ENCODE measurements around the gene ZNF320.
A peak's percentile ranks its signal among the peaks of the same experiment; 100 is the strongest.
"Not testable (repeated sequence)": the region's sequence is repeated elsewhere in the genome, so short reads cannot be mapped to it uniquely, and the experiment has no call there.

Gene ZNF320

DNA sequence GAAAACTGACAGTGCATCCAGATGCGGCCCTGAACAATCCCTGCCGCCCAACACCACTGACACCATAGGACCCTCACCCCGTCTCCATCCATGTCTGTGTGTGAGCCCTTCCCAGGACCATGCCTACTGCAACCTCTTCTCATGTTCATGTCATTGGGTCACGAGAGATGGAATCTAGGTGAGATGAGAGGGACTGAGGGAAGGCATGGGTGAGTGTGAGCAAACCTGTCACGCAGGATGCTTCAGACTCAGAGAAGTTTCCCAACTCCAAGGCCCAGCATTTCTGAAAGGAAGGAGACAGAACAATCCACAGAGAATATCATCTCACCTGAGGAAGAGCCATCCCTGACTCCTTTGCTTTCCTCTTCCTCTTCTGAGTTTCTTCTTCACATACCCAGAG, 20.1 kb upstream of the ZNF320 start:
- no peak for DNase-seq

- no peak for DNase-seq
Measured at GRCh38 chr19:52910648-52911047, 13.2 kb upstream of the ZNF320 start.

- DNase-seq: not testable (repeated sequence)
Measured at GRCh38 chr19:52904052-52904780, 6.8 kb upstream of the ZNF320 start.

DNA sequence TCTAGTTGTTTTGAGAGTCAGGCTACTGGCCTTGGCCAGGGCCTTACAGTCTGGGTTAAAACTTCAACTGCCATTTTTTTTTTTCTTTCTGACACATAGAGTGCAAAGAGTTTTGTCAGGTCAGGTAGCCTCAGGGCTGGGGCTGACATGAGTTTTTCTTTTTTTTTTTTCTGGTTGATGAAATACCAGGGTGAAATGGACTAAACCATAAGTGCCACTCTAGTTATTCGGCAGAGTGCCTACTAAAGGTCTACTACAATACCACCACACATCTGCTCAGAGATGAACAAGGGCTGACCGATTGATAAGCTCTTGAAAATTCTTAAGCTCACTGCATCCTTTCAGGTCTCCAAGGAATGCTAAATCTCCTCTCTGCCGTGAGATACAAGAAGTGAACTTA, 4.4 kb upstream of the ZNF320 start:
- no peak for DNase-seq

DNA sequence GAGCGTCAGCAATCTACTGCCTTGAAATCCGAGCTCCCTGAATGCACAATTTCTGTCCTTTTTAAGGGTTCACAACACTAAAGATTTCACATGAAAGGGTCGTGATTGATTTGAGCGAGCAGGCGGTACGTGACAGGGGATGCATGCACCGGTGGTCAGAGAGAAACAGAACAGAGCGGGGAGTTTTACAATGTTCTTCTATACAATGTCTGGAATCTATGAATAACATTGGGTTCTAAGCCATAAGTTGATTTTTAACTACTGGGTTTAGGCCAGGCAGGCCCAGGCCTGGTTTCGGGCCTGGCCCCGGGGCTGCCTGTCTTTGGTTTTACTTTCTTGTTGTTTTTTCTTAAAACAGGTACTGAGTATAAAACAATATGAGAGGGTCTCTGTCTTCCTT, 1.2 kb upstream of the ZNF320 start:
- not testable (repeated sequence) for DNase-seq

- no peak for DNase-seq
Measured at GRCh38 chr19:52898101-52898500, 666 bp upstream of the ZNF320 start.

- no peak for DNase-seq
Measured at GRCh38 chr19:52896431-52897137, 851 bp downstream of the ZNF320 start.

DNA sequence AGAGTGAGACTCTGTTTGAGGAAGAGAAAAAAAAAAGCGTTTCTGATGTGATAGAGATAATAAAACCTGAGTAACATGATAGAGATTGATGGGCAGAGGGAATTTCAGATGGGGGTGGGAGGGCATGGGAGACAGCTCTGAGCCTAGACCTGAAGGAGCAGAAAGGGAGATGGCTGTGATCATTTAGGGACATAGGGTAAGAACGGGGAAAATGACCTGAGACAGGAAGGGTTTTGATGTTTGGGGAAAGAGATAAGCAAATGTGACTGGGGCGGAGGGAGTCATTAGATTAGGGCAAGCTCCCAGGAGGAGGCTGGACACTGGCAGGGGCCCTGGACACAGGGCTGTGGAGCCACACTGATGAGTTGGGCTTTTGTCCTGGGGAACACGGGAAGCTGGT, 6.1 kb downstream of the ZNF320 start:
- no peak for DNase-seq

DNA sequence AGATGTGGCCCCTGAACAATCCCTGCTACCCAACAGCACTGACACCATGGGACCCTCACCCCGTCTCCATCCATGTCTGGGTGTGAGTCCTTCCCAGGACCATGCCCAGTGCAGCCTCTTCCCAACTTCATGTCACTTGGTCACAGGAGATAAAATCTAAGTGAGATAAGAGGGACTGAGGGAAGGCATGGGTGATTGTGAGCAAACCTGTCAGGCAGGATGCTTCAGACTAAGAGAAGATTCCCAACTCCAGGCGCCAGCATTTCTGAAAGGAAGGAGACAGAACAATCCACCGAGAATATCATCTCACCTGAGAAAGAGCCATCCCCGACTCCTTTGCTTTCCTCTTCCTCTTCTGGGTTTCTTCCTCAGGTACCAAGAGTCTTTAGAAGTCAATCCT, 7.5 kb downstream of the ZNF320 start:
- DNase-seq: no peak

GRCh38 chr19:52889076-52889475, 8.4 kb downstream of the ZNF320 start:
- DNase-seq: no peak

DNA sequence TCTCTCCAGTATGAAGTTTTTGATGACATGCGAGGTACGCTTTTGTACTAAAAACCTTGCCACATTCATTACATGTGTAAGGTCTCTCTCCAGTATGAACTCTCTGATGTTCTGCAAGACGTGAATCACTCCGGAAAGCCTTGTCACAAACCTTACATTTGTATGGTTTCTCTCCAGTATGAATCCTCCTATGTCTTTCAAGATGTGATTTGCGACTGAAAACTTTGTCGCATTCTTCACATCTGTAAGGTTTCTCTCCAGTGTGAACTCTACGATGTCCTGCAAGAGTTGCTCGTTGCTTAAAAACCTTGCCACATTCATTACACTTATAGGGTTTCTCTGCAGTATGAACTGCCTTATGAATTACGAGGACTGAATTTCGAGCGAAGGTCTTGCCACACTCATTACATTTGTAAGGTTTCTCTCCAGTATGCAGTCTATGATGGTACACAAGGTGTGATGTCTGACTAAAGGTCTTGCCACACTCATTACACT, 16.5 kb downstream of the ZNF320 start:
- no peak for DNase-seq

DNA sequence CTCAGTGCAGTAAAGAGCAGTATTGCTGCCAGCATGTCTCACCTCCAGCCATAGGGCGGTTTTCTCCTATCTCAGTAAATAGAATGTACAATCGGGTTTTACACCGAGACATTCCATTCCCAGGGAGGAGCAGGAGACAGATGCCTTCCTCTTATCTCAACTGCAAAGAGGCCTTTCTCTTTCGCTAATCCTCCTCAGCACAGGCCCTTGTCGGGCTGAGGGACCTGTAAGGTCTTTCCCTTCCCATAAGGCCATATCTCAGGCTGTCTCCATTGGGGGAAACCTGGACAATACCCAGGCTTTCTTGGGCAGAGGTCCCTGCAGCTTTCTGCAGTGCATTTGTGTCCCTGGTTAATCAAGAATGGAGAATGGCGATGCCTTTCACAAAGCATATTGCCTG, 24.4 kb downstream of the ZNF320 start:
- not testable (repeated sequence) for DNase-seq

DNA sequence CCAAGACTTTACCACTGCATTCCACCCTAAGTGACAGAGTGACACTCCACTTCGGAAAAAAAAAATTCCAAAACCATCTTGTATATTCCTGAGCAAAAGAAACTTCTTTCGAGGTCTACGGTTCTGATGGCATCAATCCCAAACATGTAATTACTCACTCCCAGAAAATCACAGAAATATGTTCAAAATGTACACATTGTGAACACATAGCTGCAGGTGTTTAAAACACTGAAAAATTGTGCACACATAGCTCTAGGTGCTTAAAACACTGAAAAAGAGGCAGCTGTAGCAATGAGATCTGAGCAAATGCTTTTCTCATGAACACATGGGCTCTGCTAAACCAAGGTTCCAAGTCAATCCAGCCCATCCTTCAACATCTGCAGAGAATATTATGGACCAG, 26.0 kb downstream of the ZNF320 start:
- DNase-seq: no peak

GRCh38 chr19:52868031-52868430, 29.4 kb downstream of the ZNF320 start:
- not testable (repeated sequence) for DNase-seq

- DNase-seq: peak; percentile 73
Measured at GRCh38 chr19:52857378-52858191, 39.9 kb downstream of the ZNF320 start, which contains the start of gene ZNF468. Gene ZNF468, minus strand, starts transcription at chr19:52857619. Its CDS starts 3,347 bp downstream, at chr19:52854272.

DNA sequence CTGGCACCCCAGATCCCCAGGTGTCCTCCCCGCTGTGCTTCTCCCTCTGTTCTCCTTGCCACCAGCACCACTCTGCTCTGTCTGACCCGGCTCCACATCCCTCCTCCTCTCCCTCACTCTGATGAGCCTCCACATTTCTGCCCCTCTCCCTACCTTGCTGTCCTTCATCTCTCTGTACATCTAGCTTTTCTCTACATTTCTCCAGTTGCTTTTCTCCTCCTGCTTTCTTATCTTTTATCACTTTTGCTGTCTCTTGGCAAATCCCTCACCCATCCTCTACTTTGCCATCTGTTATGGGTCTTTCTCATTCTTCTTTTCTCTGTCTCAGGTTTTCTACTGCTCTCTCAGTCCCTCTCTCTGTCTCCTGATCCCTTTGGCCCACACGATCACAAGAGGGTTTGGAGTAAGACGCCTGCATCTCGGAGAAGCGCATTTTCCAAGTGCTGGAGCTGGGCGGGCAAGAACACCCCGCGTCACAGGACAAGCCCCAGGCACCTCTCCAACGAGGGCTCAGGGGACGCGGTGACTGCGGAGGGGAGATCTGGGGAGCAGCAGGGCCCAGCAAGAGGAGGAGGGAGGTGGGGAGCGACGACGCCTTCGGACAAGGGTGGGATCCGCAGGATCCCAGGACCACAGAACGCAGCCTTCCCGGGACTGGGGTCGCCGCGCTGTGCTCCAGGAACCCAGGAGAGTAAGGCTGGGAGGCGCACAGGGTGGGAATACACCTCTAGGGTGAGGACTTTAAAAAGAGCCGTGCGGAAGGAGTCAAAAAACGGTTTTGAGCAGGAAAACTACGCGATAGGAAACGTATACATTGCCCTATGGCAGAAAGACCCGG, 40.7 kb downstream of the ZNF320 start:
- peak; percentile 2 for DNase-seq
